HG03378 (cell line): Measurements from ENCODE around the gene KAT8.
"Not testable (repeated sequence)": the region's sequence is repeated elsewhere in the genome, so short reads cannot be mapped to it uniquely, and the experiment has no call there.

ENCODE experiments used
- ATAC-seq: cut with Tn5 transposase; IDR thresholded peaks from one replicate; pipeline ENCODE4 v1.9.1; 2021; ENCODE audit warnings: mild to moderate bottlenecking, moderate library complexity; ENCODE audit not compliant: unreplicated experiment

Gene KAT8

GRCh38 chr16:31144418-31144817 lies 27.0 kb downstream of the KAT8 start:
- ATAC-seq = not testable (repeated sequence)

- ATAC-seq = no peak
Observed at GRCh38 chr16:31145398-31145990, 28.0 kb downstream of the KAT8 start.

GRCh38 chr16:31147574-31147973 lies 30.1 kb downstream of the KAT8 start:
- ATAC-seq = no peak

- ATAC-seq = no peak
Observed at GRCh38 chr16:31148281-31148728, 30.8 kb downstream of the KAT8 start.

- no peak for ATAC-seq
Observed at GRCh38 chr16:31148896-31149295, 31.4 kb downstream of the KAT8 start.

GRCh38 chr16:31149332-31149731 lies 31.9 kb downstream of the KAT8 start:
- ATAC-seq = no peak

GRCh38 chr16:31149894-31150890 lies 32.7 kb downstream of the KAT8 start, which contains the start of gene PRSS36:
Gene PRSS36 (minus strand): TSS chr16:31150066. CDS start chr16:31150035, 31 bp downstream.
- ATAC-seq = no peak

- not testable (repeated sequence) for ATAC-seq
Observed at GRCh38 chr16:31150976-31151375, 33.5 kb downstream of the KAT8 start.

- ATAC-seq = no peak
Observed at GRCh38 chr16:31157136-31157535, 39.7 kb downstream of the KAT8 start.

GRCh38 chr16:31167315-31167714 lies 49.9 kb downstream of the KAT8 start:
- ATAC-seq = no peak

GRCh38 chr16:31168848-31169247 lies 51.4 kb downstream of the KAT8 start:
- no peak for ATAC-seq

- not testable (repeated sequence) for ATAC-seq
Observed at GRCh38 chr16:31170048-31170447, 52.6 kb downstream of the KAT8 start.

GRCh38 chr16:31177136-31177535 lies 59.7 kb downstream of the KAT8 start:
- ATAC-seq = no peak

GRCh38 chr16:31179219-31179746 lies 61.8 kb downstream of the KAT8 start:
- peak; percentile 11 for ATAC-seq

- ATAC-seq = peak; percentile 51
Observed at GRCh38 chr16:31179747-31180459, 62.4 kb downstream of the KAT8 start, which contains the start of gene FUS. Gene FUS (plus strand): TSS chr16:31180139. CDS start chr16:31180215, 76 bp downstream.
